HG03521 (cell line): ENCODE measurements around the gene ALOX5AP.

ENCODE experiments used
- ATAC-seq: cut with Tn5 transposase; IDR thresholded peaks from one replicate; pipeline ENCODE4 v1.9.1; 2021; ENCODE audit warnings: mild to moderate bottlenecking, moderate library complexity; ENCODE audit not compliant: unreplicated experiment

The ALOX5AP gene

DNA sequence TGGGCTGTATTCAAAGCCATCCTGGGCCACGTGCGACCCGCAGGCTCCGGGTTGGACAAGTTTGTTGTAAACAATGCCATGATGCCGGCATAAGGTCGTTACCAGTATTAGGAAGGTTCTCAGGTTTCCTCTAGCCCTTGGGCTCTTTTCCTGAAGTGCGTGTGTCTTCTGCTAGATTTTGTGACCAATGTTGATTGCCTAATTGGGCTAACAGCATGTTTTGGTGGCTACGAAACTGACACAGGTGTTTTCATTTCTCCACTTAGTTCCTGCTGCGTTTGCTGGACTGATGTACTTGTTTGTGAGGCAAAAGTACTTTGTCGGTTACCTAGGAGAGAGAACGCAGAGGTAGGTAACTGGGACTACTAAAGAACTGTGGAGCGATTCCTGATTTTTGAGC, 20.3 kb downstream of the ALOX5AP start:
- ATAC-seq: no peak

DNA sequence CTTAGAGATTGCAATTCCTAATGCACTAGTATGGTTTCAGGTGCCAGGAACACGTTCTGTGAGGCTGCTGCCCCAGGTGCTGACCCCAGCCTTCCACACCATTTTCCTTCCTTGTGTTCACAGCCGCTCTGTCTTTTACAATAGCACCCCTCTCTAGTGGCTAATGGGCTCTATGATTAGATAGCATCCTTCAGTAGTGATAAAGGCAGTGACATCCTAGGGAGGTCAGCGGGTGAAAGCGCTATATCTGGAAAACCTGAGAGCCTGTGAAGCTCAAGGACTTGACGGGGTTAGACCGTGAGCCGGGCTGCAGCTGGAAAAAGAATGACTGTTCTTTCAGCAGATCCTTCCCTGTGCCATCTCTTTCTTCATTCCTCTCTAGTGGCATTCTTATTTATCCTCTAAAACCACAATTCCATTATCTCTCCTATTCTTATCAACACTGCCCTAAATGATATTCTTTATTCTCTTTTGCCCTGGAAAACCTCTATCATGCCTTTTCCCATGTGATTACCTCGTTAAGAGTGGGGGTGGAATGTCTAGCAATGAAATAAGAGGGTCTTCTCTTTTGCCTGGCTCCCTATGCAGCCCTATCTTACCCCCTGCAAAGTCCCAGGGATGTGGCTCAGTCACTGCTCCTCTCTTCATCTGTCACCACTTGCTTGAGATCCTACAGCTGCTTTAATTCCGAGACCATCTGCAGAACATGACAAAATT, 21.8 kb downstream of the ALOX5AP start:
- no peak for ATAC-seq

DNA sequence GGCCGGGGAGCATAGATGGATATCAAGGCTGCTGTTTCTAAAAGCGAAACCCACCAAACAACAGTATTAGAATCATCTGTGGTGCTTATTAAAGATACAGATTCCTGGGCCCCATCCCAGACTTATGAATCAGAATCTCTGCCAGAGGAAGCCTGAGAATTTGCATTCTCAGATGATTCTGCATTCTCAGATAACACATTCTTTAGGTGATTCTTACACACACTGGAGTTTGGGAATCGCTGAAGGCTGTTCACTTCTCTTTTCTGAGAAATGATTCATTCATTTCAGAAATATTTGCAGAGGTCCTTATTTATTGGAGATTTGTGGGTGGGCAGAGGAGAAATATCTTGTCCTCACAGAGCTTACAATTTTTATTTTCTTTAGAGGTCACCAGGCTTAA, 24.4 kb downstream of the ALOX5AP start:
- no peak for ATAC-seq

DNA sequence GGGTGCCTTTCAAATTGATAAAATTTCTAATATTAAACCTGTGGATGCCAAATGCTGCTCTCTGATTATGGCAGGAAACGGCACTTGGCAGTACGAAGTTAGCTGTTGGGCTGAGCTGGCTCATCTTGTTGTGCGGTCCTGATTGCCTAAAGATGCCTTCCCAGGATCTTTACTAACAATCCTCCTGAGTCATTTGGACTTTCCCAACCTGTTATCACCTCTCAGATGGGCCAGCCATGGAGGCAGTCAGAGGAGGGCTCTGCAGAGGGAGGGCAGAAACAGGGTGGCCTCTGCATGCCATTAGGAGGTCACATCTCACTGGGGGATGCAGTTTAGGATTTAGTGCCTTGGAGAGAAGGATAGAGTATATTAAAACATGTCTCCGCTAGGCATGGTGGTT, 27.3 kb downstream of the ALOX5AP start:
- ATAC-seq: no peak

DNA sequence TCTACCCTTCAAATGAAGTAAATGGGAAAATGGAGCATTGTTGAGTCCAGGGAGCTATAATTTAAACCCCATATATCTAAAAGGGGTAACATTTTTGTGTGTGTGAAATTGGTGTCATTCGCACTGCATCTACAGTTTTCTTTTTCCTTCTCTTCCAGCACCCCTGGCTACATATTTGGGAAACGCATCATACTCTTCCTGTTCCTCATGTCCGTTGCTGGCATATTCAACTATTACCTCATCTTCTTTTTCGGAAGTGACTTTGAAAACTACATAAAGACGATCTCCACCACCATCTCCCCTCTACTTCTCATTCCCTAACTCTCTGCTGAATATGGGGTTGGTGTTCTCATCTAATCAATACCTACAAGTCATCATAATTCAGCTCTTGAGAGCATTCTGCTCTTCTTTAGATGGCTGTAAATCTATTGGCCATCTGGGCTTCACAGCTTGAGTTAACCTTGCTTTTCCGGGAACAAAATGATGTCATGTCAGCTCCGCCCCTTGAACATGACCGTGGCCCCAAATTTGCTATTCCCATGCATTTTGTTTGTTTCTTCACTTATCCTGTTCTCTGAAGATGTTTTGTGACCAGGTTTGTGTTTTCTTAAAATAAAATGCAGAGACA, 28.6 kb downstream of the ALOX5AP start:
- ATAC-seq: no peak

DNA sequence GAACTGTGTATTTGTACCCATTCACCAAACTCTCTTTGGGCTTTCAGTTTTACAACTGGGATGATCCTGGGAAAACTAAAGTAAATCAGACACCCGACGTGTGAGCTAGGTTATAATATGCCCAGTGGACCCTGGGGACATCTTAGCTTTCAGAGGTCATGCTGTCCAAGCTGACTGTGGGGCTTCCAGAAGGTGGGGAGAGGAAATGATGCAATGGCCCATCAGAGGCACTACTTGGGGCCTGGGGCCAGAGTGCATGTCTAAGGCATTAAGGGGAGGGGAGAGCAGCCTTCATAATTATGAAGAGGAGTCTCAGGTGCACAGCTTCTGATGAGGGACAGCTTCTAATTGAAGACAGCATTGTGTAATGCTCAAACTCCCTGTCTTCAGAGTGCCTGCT, 30.9 kb downstream of the ALOX5AP start:
- no peak for ATAC-seq

DNA sequence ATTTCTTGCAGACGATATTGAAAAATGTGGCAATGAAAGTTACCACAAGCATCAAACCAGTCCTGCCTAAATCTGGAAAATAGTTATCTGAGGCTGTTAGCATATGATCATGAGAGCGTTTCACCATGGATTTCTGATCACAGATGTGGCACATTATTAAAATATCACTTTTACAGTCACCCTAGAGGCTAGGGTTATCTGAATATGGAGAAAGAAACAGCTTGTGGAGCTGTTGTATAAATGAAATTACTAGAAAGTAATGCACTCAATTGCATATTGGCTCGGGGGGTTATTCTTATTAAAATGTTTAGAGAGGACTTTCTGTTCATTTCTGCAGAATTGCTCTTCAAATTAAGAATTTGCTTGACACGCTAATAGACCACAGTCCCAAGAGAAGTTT, 35.6 kb downstream of the ALOX5AP start:
- no peak for ATAC-seq

DNA sequence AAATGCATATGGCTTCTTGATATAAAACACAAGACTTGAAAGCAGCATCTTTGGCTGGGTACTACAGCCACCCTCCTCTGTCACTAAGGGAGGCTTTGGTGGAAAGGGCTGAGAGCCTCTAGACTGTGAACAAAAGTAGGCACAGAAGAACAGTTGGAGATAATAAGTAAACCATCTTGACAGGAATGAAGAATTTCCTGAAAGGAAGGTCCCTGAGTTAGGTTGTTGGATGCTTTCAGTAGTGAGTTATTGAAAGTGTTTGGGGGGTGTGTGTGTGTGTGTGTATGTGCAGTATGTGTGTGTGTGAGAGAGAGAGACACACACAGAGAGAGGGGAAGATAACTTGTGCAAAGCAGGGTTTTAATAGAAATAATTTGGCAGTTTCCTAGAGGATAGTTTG, 38.2 kb downstream of the ALOX5AP start:
- no peak for ATAC-seq

DNA sequence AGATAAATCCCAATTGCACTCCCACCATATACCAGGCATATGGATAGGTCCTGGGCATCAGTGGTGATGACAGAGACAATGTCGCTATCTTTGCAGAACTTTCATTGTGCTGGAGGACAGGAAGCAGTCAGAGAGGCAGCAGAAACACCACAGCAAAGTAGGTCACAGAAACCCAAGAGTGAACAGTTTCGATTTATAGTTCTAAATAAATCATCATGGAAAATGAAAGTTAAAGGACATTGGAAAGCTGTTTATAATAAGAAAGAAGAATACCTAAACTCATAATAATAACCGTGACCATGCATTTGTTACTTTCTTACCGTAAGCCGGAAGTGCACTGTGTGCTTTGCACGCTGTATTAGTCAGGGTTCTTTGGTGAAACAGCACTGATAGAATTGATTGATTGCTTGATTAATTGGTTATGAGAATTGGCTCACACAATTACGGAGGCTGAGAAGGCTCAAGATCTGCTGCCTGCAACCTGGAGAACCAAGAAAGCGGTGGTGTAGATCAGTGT, 38.9 kb downstream of the ALOX5AP start:
- peak; percentile 54 for ATAC-seq

DNA sequence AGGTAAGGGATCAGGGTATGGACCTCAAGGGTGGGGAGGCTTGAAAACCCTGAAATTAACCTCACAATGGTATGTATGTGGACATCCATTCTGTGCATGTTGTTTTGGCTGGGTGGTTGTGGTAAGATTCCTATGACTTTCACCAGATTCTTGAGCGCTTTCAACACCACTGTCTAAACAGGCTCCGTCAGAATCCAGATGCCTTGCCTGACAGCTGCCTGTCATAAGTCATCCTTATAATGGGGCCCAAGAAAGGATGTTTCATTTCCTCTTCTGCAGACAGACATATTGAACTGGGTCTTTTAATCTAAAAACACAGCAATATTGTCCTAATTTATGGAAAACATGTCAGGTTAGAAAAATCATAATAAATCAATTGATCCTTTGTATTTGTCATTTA, 41.3 kb downstream of the ALOX5AP start:
- ATAC-seq: no peak

DNA sequence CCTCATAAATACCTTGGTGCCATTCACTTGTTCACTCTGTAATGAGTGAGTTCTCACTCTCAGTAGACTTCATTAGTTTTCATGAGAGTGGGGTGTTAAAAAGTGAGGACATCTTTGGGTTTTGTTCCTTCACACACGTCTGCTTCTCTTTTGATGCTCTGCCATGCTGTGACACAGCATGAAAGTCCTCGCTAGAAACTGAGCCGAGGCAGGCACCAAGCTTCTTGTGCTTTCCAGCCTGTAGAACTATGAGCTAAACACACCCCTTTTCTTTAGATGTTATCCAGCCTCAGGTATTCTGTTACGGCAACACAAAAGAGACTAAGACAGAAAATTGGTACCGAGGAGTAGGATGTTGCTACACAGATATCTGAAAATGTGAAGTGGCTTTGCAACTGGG, 43.7 kb downstream of the ALOX5AP start:
- ATAC-seq: no peak

DNA sequence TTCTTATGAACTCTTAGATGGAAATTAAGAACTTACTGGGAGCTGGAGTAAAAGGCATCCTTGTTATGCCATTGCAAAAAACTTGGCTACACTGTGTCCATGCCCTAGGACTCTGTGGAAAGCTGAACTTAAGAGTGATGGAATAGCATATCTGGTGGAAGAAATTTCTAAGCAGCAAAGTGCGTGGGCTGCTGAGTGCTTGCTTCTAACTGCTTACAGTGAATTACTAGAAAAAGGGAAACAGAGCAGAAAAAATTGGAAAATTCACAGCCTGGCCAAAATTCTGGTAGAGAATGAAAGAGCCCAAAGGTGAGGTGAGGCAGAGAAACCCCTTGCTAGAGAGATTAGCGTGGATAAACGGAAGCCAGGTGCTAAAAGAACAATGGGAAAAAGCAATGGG, 44.3 kb downstream of the ALOX5AP start:
- ATAC-seq: no peak

DNA sequence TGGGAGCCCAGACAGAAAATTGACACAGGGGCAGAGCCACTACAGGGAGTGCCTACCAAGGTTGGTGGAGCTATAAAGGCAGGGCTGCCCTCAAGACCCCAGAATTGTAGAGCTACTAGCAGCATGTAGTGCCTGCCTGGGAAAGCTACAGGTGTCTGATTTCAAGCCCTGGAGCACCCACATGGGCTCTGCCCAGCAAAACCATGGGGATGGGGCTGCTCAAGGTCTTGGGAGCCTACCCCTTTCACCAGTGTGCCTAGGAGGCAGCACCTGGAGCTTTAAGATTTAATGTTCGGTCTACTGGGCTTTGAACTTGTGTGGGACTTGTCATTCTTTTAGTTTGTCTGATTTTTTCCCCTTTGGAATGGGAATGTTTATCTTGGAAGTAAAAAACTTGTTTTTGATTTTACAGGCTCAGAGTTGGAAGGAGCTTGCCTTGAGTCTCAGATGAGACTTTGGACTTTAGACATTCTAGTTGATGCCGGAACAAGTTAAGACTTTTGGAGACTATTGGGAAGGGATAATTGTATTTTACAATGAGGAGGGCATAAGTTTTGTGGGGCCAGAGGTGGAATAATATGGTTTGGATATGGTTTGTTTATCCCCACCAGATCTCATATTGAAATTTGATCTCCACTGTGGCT, 45.1 kb downstream of the ALOX5AP start:
- ATAC-seq: no peak

DNA sequence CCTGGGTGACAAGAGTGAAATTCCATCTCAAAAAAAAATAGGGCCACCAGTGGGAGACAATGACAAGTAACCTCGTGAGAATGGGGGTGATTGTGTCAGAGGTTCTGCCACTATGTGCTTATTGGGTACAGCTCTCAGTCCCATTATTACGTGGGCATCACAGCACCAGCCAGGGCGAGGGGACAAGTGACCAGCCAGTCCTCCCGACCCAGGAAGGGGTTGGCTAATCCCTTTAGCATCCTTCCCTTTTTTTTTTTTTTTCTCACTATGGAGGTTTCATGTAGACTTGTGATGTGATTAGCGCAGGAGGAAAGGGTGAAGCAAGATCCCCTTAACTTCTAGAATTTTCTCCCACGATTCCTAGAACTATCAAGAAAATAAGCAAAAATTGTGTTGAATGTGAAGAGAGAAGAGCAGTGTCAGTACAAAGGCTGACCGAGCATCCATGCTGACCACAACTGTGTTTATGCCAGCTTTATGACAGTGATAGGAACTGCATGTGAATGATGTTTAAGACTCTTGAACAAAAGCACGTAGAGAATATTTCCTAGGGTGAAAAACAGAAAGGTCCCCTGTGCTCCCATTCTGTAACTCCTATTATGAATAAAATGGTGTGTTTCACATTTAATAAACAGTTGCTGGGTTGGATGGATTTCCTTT, 50.0 kb downstream of the ALOX5AP start:
- ATAC-seq: no peak

DNA sequence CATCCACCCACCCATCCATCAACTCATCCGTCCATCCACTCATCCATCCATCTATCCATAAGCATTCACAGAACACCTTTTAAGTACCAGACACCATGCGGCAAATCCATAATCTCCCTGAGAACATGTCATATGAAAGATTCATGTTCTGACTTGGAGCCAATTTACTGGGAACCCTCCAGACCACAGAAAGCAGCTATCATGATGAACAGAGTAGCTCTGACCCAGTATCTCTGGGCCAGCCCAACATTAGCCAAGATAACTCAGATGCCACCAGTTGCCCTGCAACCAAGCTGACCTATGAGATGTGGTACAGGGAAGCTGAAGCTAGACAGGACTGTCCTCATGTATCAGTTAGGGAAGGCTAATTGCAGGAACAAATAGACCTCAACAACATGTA, 51.3 kb downstream of the ALOX5AP start:
- no peak for ATAC-seq

DNA sequence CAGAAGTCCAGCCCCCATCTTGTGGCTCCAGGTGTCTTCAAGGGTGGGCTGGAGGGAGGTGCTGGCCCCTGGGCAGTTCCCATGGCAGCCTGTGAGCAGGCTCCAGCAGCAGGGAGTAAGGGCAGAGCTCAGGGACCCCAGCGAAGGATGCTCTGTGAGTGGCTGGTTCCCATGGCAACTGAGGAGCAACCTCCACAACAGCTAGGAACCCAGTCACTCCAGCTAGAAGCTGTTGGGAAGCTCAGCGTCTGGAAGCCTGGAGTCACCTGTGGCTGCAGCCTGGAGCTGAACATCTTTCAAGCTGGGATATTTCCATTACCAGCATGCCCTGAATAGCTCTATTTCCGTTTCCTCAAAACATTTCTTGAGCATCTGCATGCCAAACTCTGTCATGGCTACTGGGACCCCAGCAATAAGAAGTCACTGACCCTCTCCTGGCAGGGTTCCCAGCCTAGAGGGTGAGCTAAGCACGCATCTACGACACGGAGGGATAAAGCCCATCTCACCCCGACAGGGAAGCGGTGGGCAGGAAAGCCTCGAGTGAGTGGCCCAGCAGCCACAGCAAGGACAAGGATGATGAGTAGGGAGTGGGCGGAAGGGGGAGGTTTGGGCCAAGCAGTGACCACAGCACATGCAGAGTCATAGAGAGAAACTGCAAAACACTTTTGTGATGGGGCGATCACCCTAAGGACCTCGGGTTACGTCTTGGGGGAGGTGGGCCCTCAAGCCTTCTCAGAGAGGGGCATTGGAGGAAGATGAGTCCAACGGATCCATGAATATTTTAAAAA, 52.6 kb downstream of the ALOX5AP start:
- ATAC-seq: no peak

DNA sequence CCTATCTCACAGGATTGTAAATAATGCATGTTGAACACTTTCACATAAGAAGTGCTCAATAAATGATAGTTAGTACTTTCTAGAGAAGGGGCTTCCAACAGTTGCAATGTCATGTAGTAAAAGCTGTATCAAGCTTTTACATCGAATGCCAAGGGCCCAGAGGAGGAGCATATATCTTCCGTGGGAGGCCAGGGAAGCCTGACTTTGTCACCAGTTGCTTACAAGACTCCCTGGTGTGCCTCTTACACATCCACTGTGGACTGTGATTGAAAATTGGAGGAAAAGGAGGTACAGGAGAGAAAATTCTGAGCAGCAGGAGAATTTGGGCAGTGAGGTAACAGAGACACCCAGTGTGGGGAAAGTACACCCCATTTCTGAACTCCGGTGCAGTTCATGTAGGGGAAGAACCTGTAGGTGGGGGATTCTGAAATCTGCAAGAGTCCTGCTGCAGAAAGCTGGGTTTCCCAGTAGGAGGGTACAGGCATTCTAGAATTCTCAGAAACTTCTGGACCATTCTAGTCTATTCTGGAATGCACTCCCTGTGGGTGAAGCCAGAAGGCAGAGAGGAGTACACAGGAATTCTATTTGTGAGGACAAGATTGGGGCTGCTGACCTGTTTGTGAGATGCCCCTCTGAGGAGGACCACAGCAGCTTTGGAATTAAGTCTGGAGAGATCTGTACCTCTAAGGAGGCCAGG, 54.0 kb downstream of the ALOX5AP start:
- ATAC-seq: no peak

DNA sequence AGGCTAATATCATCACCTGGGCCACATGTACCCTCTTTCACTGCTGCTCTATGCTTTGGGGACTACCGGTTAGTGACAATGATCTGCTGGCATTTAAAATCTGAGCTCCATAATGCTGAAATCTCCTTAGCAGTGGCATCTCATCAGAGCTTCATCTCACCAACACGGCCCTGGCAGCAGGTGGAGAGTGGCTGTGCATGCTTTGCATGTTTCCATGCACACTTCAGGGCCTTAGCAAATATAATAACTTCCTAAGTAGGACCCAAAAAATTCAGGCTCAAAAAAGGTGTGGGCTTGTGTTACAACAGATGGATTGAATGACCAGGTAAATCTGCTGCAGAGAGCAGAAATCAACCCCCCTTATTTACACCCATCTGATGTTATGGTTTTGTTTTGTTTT, 55.2 kb downstream of the ALOX5AP start:
- ATAC-seq: no peak

DNA sequence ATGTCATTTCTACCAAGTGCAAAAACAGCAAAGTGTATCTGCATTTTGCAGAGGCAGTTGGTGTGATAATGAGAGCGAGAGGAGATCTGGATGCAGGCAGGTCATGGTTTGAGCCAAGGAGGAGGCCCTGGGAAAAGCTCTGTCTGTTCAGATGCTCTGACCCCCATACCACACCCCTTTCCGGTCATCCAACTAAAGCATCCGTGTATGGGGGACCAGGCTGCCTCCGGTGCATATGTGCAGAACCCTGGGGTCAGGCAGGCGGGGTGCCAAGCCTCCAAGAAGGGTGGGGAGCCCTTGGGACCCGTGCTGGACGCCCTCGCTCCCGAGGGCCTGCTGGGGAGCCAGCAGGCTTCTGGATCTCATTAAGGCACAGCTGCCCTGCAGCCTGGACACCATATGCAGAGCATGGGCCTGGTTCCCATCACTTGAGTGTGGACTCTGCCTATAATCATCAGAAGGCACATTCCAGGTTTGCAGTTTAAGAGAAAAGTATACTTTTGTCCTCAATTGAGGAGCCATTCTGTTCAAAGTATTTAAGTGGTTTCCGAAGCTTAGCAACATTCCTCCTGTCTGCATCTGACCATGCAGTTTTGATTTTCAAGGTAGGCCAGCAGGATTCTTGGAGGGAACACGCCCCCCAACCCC, 56.1 kb downstream of the ALOX5AP start:
- ATAC-seq: no peak
